Neural progenitor cell (in vitro differentiated cells): ENCODE results near the gene TOMM40.

Experiments
- EZH2 ChIP-seq: fragments of 200-600 bp; sonication (generic); IDR thresholded peaks from 2 replicates; pipeline ENCODE4 v1.6.1; 2017; ENCODE audit warnings: antibody characterized with exemption, mild to moderate bottlenecking, moderate library complexity
- TF ChIP-seq, protein P1 (sequence below): fragments of 200-600 bp; sonication (generic); IDR thresholded peaks from 2 replicates; pipeline ENCODE4 v1.5.1; 2017; ENCODE audit warnings: antibody characterized with exemption, mild to moderate bottlenecking

- TF ChIP-seq, protein P1, sequence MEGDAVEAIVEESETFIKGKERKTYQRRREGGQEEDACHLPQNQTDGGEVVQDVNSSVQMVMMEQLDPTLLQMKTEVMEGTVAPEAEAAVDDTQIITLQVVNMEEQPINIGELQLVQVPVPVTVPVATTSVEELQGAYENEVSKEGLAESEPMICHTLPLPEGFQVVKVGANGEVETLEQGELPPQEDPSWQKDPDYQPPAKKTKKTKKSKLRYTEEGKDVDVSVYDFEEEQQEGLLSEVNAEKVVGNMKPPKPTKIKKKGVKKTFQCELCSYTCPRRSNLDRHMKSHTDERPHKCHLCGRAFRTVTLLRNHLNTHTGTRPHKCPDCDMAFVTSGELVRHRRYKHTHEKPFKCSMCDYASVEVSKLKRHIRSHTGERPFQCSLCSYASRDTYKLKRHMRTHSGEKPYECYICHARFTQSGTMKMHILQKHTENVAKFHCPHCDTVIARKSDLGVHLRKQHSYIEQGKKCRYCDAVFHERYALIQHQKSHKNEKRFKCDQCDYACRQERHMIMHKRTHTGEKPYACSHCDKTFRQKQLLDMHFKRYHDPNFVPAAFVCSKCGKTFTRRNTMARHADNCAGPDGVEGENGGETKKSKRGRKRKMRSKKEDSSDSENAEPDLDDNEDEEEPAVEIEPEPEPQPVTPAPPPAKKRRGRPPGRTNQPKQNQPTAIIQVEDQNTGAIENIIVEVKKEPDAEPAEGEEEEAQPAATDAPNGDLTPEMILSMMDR, result no peak
- TF ChIP-seq EZH2, result no peak
Measured at GRCh38 chr19:44846455-44847143, 44.5 kb upstream of the TOMM40 start.
